Measurements from ENCODE around the gene DSCAM.

DNA sequence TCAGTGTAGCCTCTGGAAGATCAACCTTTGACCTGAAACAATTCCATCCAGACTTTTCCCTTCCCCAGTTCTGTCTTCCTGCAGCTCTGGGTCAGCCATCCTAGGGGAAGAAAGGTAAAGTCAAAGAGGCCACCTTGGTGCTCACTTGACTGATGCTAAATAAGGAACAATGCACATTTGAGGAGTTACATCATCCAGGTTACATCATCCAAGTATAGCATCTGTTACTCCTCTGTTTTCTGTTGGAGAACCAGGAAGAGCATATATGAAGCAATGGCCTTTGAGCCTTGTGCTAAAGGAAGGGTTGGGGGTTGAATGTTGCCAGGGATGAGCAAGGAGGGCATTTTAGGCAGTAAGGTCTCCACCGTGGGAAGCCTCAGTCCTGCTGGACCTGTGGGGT is 3.1 kb upstream of the DSCAM start:
- TF ChIP-seq POLR2A (IDR thresholded peaks at IDR 0.05): no peak
- TF ChIP-seq, protein P1, sequence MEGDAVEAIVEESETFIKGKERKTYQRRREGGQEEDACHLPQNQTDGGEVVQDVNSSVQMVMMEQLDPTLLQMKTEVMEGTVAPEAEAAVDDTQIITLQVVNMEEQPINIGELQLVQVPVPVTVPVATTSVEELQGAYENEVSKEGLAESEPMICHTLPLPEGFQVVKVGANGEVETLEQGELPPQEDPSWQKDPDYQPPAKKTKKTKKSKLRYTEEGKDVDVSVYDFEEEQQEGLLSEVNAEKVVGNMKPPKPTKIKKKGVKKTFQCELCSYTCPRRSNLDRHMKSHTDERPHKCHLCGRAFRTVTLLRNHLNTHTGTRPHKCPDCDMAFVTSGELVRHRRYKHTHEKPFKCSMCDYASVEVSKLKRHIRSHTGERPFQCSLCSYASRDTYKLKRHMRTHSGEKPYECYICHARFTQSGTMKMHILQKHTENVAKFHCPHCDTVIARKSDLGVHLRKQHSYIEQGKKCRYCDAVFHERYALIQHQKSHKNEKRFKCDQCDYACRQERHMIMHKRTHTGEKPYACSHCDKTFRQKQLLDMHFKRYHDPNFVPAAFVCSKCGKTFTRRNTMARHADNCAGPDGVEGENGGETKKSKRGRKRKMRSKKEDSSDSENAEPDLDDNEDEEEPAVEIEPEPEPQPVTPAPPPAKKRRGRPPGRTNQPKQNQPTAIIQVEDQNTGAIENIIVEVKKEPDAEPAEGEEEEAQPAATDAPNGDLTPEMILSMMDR (IDR thresholded peaks at IDR 0.05): no peak
